Measurements from ENCODE around the gene HEATR9. TPM values are rescaled to one million over a fixed set of nuclear protein-coding genes. Genes with fewer than 3 reads are reported as not detected.

The HEATR9 gene
- total RNA-seq, 1 donor from 2014 or later: not detected

GRCh38 chr17:35906191-35906925 is 37.7 kb upstream of the HEATR9 start:
- Mint-ChIP-seq H3K36me3 (ENCODE audit: low read depth, unreplicated experiment) (peaks cover 15% of the 10 kb centered on the region), H3K4me1 (ENCODE audit: unreplicated experiment) (no peaks in the 10 kb centered on the region), H3K27ac (ENCODE audit: unreplicated experiment) (no peak overlapping the region), H3K27me3 (ENCODE audit: unreplicated experiment) (no peaks in the 10 kb centered on the region), H3K9me3 (ENCODE audit: unreplicated experiment) (no peaks in the 10 kb centered on the region), H3K4me3 (ENCODE audit: unreplicated experiment) (no peak overlapping the region)
- DNase-seq (ENCODE audit: low spot score): no peak
- TF ChIP-seq, protein P1, sequence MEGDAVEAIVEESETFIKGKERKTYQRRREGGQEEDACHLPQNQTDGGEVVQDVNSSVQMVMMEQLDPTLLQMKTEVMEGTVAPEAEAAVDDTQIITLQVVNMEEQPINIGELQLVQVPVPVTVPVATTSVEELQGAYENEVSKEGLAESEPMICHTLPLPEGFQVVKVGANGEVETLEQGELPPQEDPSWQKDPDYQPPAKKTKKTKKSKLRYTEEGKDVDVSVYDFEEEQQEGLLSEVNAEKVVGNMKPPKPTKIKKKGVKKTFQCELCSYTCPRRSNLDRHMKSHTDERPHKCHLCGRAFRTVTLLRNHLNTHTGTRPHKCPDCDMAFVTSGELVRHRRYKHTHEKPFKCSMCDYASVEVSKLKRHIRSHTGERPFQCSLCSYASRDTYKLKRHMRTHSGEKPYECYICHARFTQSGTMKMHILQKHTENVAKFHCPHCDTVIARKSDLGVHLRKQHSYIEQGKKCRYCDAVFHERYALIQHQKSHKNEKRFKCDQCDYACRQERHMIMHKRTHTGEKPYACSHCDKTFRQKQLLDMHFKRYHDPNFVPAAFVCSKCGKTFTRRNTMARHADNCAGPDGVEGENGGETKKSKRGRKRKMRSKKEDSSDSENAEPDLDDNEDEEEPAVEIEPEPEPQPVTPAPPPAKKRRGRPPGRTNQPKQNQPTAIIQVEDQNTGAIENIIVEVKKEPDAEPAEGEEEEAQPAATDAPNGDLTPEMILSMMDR (IDR thresholded peaks at IDR 0.05; ENCODE audit: unreplicated experiment): no peak

DNA sequence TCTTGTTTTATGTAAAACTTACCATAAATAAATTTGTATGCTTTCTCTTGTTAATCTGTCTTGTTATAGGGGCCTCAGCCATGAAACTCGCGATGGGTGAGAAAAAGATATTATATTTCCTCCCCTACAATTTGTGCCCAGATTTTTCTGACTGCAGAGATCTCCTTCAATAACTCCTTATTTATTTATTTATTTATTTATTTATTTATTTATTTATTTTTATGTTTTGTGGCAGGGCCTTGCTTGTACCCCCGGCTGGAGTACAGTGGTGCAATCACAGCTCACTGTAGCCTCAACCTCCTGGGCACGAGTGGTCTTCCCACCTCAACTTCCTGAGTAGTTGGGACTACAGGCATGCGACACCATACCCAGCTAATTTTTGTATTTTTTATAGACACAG is 34.8 kb upstream of the HEATR9 start:
- Mint-ChIP-seq H3K9me3 (ENCODE audit: unreplicated experiment) (no peaks in the 10 kb centered on the region), H3K4me3 (ENCODE audit: unreplicated experiment) (no peak overlapping the region), H3K36me3 (ENCODE audit: low read depth, unreplicated experiment) (peaks cover 9% of the 10 kb centered on the region), H3K27me3 (ENCODE audit: unreplicated experiment) (no peaks in the 10 kb centered on the region), H3K27ac (ENCODE audit: unreplicated experiment) (no peak overlapping the region), H3K4me1 (ENCODE audit: unreplicated experiment) (no peaks in the 10 kb centered on the region)
- DNase-seq (ENCODE audit: low spot score): no peak
- TF ChIP-seq, protein P1 (IDR thresholded peaks at IDR 0.05; ENCODE audit: unreplicated experiment): no peak

DNA sequence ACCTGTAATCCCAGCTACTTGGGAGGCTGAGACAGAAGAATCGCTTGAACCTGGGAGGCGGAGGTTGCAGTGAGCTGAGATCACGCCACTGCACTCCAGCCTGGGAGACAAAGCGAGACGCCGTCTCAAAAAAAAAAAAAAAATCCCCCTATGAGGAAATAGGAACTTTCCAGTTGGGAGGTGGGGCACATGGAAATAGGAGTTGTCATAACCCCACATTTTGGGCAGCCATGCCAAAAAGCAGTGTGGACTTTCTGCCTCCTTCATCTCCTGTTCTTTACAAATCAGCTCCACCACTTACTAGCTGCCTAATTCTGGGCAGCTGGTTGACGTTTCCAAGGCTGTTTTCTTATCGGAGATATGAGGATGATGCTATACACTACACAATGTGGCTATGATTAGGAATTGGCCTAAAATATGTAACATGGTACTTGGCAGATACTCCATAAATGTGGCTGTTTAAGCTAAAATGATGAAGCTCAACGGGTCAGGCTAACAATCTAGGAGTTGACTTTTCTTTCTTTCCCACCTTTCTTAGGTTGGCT is 33.0 kb upstream of the HEATR9 start:
- Mint-ChIP-seq H3K4me3 (ENCODE audit: unreplicated experiment) (no peak overlapping the region), H3K9me3 (ENCODE audit: unreplicated experiment) (no peaks in the 10 kb centered on the region), H3K27me3 (ENCODE audit: unreplicated experiment) (no peaks in the 10 kb centered on the region), H3K4me1 (ENCODE audit: unreplicated experiment) (no peaks in the 10 kb centered on the region), H3K27ac (ENCODE audit: unreplicated experiment) (no peak overlapping the region), H3K36me3 (ENCODE audit: low read depth, unreplicated experiment) (no peaks in the 10 kb centered on the region)
- no peak for DNase-seq (ENCODE audit: low spot score)
- TF ChIP-seq, protein P1 (IDR thresholded peaks at IDR 0.05; ENCODE audit: unreplicated experiment): no peak

- H3K4me3 Mint-ChIP-seq (ENCODE audit: unreplicated experiment): no peak overlapping the region
- H3K27ac Mint-ChIP-seq (ENCODE audit: unreplicated experiment): no peak overlapping the region
These were observed 32.2 kb upstream of the HEATR9 start for GRCh38 chr17:35900708-35901480.

More at GRCh38 chr17:35900708-35901480, 32.2 kb upstream of the HEATR9 start:
- TF ChIP-seq, protein P1 (IDR thresholded peaks at IDR 0.05; ENCODE audit: unreplicated experiment): no peak
- Mint-ChIP-seq H3K27me3 (ENCODE audit: unreplicated experiment) (no peaks in the 10 kb centered on the region), H3K4me1 (ENCODE audit: unreplicated experiment) (no peaks in the 10 kb centered on the region), H3K36me3 (ENCODE audit: low read depth, unreplicated experiment) (no peaks in the 10 kb centered on the region), H3K9me3 (ENCODE audit: unreplicated experiment) (no peaks in the 10 kb centered on the region)
- DNase-seq (ENCODE audit: low spot score): no peak

Data from endothelial cell (in vitro differentiated cells).